Fibroblast of skin of scalp (primary cell): ENCODE results near the gene FGF10. TPM values are rescaled to one million over a fixed set of nuclear protein-coding genes. Genes with fewer than 3 reads are reported as not detected.

ENCODE experiments used
- DNase-seq: peaks from one replicate; pipeline ENCODE4 v3.0.0-alpha.2; 2013
- polyA plus RNA-seq, 2 experiments: library from polyadenylated mRNA; unstranded; fragments of 120-200 nt; gene quantifications; one replicate each; pipeline ENCODE4 v1.2.1, GENCODE V29; 2013; ENCODE audit not compliant: insufficient read length in 2 of 2

The FGF10 gene
- 0.05 TPM for polyA plus RNA-seq (2013, experiment 1 of 2; ENCODE audit: insufficient read length)
- 0.07 TPM for polyA plus RNA-seq (2013, experiment 2 of 2; ENCODE audit: insufficient read length)

DNA sequence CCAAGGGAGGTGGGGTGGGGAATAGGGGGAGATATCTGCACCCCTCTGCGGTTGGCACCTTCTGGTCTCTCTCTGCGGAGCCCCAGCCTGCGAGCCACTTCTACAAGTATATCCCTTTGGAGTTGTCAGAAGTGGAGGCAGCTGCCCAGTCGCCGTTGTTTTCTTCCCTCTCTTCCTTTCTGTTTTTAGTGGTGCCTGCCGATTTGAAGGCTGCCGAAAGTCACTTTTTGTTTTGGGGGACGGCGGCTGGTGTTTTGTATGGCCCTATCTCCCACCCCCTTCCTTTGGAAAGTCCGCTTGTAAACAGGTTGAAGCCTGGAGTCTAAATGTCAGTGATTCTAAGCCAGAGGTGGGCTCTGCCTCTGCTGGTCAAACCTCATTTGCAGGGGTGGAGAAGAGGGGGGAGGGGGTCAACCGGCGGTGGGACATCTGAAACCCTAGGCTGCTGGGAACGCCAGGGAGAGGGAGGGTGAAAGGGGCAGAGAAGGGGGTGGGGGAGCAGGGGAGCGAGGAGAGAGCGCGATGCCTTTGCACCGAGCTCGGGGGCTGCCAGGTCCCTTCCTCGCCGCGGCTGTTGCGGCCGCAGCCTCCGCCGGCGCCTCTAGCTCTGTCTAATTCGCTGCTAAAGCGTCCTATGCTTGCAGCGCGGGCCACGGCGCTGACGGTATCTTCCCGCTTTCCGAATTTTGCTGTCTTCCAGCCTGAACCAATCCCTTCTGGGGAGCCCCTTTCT, at the start of gene FGF10:
TSS of gene FGF10 (minus strand) at position 331 of the 733 bp plus-strand sequence. CDS start 738 bp downstream, outside the sequence.
- DNase-seq, result peak; percentile 13

DNA sequence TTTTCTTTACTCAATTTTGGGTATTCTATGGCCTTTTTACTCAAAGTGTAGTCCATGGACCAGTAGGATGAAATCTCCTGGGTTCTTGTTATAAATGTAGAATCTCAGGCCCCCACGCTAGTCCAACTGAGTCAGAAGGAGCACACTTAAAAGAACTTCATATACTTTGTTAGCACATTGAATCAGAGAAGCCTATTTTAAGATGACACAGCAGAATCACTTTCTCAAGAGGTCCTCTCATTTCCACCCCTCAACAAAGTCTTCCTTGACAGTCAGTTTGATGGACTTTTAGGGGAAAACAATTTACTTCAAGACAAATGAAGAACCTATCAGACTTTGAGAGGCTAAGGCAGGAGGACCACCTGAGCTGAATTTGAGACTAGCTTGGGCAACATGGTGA, 37.7 kb upstream of the FGF10 start:
- DNase-seq, result no peak

DNA sequence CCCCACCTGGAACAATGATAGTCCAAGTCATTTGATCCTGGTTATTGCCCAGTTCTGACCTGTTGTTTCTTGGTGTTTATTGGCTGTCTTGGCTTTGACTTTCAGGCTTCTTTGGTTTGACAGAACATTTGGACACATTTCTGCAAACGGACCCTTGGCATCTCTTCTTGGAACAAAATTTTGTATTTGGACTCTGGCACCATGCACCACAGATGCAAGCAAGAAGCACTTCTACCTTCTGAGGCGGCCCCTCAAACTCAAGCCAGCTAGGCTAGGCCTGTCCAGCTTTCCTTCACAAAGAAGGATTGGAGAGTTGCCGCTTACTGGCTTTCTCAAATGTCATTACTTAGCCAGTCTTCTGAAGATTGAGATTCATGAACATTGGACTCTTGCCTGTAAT, 23.1 kb upstream of the FGF10 start:
- no peak for DNase-seq

DNA sequence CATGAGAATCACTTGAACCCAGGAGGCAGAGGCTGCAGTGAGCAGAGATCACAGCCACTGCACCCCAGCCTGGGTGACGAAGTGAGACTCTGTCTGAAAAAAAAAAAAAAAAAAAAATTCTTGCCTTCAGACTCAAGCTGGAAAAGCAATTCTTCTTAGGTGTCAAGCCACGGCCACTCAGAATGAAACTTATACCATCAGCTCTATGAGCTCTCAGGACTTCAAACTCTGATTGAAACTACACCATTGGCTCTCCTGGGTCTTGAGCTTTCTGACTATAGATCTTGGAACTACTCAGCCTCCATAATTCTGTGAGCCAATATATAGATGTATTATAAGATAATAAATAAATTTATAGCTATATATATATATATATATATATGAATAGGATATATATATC, 12.9 kb upstream of the FGF10 start:
- DNase-seq, result no peak

DNA sequence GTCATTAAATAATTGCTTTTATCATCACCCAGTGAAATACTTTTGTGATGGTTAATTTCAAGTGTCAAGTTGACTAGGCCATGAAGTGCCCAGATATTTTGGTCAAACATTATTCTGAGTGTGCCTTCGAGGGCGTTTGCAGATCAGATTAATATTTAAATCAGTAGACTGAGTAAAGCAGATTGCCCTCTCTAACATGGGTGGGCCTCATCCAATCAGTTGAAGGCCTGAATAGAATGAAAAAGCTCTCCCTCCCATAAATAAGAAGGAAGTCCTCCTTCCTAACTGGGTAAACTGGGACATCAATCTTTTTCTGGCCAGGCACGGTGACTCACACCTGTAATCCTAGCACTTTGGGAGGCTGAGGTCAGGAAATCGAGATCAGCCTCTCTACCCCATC, 12.4 kb upstream of the FGF10 start:
- no peak for DNase-seq

DNA sequence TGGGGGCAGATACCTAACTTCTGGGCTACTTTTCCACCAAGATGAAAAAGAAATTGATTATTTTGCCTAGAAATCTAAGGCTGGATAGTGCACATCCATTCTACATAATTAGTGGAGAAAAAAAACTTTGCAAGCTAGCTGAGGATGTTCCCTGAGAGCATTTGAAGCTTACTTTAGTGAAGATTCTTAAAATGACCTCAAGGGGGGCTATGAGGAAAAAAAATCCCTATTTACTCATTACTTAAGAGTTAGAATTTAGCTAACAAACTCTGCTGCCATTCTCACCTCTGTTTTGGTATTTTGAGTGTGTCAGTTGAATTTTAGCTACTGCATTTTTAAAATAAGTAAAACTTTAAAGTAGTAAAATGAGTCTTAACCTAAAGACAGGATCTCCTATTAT, 9.2 kb upstream of the FGF10 start:
- DNase-seq, result no peak

DNA sequence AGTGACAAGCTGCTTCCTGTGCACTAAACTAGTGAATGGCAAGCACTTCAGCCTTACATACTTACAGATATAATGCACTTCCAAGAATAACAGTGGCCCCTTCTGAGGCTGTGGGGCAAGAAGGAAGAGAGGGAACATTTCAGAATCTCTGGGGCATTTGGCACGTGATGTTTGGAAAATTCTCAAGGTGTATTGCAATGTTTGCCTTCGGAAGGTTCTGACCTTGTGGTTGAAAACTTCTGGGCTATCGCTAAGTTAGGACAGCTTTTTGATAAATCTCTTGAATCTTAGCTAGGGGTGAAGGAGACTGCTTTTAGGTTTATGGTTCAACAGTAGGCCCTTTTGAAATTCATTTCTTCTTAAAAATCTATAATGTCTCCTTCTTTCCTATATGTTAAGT, 7.1 kb upstream of the FGF10 start:
- no peak for DNase-seq

DNA sequence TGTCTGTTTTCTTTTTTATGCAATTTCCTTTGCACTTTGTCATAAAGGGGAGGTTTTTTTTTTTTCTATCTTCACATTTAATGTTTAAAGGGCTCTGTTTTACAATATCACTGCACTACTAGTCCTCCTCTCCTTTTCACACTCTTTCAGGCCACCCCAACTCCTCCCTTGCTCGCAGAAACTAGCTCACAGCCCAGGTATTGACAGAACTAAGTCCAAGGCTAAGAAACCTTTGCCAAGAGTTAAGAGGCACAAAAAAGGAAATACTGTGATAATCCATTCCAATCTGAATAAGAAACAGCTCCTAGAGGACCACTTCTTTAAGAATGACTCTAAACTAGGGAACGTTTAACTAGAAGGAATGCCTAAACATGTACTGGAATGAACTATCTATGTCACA, 1.1 kb upstream of the FGF10 start:
- no peak for DNase-seq

DNA sequence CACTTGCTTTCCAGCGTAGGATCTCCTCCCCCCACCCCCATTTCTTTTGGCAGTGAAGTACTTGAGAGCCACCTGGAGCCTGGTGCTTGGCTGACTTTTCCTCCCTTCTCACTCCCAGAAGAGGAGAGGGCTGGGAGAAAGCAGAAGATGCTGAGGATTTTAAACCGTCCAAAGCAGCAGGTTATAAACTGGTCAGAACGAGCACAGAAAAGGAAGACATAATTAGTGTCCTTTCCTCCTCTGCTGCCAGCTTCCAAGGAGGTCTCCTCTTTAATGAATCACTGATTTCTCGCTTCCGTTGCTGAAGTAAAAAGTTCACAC, 563 bp upstream of the FGF10 start:
- no peak for DNase-seq

DNA sequence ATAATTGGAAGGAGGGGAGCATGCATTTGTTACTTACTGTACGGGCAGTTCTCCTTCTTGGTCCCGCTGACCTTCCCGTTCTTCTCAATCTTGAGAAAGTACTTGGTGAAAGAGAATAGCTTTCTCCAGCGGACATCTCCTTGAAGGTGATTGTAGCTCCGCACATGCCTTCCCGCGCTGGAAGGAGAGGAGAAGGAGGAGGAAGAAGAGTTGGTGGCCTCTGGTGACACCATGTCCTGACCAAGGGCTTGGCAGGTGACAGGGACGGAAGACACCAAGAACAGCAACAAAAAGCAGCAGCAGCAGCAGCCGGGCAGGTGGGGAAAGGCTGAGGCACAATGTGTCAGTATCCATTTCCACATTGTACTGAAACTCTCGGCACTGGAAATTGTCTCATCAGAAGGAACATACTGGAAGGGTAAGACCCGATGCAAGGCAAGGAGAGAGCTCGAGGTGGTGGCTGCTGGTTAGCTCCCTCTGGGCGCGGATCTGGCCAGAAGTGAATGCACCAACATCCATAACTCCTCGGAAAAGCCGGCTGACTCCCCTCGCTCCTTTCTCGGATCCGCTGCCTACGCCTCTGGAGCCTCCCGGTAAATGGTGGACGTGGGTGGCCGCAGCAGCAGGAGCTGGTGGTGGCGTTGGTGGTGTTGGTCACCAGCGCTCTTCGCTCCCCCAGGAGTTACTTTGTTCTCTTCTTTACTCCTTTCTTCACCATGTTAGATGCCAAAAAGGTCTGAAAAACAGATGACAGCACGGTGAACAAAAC, 715 bp downstream of the FGF10 start:
- DNase-seq, result peak; percentile 25

DNA sequence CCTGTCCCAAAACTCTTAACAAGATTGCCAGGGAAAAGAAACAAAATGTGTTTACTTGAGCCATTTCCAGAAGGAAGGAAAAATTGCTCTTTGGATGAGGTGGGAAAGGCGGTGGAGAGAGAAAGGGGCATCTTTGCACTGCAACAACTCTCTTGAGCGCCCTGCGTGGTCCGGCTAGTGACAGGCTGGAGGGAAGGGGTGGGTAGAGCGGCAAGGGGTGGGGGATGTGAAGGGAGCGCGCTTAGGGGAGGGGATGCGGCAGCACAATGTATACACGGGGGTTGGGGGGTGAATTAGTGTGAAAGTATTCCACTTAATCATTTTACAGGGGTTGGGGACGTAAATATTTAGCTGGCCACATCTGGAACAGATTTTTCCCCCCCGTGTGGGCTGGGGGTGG, 1.3 kb downstream of the FGF10 start:
- no peak for DNase-seq

DNA sequence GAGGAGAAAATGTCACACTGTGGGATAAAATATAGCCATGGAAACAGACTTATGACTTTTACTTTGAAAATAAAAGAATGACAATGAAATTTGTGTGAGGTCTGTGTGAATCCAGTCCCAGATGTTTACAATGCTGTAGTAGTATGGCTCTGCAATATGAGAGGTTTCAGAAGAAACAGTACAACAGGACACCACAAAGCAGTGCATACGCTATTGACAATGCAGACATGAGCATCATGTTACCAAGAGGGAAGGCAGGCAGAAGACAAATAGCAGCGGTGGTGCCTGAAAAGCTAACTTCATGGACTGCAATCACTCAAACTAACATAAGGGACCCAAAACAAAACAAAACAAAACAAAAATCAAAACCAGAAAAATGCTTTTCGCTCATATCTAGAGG, 1.8 kb downstream of the FGF10 start:
- DNase-seq, result no peak

DNA sequence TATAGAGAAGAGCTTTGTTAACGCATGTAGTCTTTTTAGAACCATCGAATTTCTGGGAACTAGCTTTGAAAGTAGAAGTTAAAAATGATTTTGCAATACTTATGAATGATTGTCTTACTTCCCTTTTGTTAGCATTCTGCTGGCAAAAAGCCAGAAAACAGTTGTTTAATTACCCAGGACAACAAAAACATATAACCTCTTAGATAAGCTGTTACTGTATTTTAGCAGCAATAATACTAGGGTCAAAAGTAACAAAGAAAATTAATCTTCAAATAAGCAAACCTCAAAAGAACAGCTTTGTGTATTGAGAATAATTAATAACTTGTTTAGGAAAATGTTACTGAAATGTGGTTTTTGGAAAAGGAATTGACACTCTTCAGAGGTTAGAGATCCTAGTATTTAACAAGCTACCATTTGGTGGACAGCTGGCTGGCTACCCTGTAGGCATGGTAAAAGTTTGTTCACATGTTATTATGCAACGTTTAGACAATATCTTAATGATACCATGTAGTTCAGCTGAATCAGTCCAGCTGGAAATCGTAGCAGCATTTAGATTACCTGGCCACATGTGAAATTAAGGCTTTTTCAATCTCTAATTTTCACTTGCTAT, 3.8 kb downstream of the FGF10 start:
- DNase-seq, result no peak

DNA sequence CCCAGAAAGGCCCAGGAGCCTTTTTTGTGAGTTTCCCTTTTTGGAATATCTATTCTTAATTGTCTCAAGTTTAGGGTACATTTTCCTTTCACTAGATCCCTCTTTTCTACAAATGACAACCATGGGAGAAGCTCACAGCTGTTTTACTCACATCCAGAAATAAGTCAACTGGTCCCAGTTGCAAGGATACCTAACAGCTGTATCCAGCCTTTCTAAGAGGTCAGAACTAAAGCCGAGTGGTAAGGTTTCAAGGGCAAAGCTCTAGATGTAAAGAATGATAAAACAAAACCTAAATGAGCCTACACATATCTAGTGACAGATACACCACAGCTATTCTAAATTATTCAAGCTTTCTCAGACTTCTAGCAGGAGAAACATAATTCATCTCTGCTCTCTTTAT, 4.4 kb downstream of the FGF10 start:
- no peak for DNase-seq

DNA sequence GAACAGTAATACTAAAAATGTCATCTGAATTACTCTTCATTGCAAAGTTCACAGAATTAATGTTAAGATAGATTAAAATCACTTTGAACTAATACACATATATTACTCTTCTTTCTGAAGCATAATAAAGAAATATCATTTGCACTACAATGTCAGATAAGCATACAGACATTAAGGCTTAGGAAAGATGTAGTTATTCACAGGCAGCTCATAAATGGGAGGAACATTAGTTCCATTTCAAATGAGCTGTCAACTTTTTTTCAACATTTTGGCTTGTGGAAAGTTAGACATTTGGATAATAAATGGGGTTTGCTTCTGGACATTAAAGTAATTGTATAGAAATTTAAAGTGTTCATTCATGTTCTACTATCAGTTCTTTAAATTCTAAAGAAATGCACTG, 6.3 kb downstream of the FGF10 start:
- DNase-seq, result no peak

DNA sequence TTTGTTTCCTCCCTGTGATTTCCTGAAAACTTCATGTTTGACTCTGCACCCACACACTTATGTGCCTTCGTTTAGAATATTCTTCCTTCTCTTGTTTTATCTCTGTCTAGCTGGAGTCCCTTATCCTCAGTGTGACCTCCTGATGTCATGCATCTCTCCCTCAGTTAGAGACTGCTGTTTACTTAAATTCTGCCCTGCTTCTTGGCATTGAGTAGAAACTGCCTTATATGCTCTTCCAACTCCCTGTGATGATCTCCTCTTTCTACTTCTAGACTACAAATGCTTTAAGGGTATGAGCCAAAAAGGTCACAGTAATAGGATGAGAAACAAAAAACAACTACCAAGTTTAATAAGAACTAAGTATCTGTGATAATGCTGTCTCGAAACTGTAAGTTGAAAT, 12.2 kb downstream of the FGF10 start:
- DNase-seq, result no peak

DNA sequence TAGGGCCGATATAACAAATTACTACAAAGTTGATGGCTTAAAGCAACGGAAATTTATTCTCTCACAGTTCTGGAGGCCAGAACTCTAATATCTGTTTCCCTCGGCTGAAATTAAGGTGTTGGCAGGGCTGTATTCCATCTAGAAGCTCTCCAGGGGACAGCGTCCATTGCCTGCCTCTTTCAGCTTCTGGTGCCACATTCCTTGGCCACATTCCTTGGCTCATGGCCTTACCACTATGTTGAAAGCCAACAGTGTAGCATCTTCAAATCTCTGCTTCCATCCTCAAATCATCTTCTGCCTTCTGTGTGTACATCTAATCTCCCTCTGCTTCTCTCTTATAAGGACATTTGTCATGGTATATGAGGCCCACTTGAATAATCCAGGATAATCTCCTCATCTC, 17.2 kb downstream of the FGF10 start:
- peak; percentile 37 for DNase-seq

DNA sequence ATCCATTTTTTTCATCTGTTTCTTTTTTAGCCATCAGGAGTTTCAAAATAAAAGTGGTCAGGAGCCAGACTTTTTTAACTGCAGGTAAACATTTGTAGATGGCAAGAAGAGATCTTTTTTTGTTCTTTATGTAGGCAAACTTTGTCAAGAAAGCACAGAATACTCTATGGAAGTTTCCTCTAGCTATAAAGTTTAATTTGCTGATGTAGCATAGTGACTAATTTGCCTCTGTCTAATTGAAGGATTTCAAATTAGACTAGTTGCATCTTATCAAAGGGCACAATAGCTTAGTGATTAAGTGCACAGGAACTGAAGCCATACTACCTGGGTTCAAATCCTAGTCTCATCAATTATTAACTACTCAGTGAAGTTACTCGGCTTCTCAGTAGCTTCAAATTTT, 22.0 kb downstream of the FGF10 start:
- DNase-seq, result no peak

DNA sequence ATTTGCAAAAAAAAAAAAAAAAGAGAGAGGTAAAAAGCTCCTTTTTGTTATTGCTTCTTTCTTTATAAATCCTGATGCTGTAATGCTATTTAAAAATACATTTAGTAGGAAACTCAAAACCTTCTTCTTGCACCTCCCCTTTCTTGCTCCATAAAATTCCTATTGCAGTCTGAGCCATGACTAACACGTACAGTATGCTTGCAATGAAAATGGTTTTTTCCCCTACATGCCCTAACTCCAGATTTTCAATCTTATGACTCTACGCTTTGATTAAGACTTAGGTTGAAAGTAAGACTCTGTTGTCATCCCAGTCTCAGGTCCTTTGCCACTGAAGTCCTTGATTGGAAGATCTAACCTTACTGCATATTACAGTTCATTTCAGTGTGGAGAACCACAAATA, 23.9 kb downstream of the FGF10 start:
- peak; percentile 66 for DNase-seq

DNA sequence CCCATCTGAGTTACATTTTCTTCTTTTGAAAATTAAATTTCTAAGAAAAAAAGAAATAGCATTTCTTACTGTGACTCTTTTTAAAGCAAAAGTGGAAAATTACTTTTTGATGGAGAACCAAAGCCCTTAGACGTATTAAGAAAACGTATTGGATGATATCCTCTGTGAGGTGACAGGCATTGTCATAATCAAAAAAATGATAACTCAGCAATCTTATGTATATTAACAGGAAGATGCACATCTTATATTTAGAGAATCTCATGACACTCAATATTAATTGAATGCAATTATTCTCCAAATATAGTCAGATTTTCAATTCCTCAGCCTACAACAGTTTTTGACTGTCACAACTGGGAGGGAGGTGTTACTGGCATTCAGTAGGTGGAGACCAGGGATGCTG, 25.1 kb downstream of the FGF10 start:
- no peak for DNase-seq

DNA sequence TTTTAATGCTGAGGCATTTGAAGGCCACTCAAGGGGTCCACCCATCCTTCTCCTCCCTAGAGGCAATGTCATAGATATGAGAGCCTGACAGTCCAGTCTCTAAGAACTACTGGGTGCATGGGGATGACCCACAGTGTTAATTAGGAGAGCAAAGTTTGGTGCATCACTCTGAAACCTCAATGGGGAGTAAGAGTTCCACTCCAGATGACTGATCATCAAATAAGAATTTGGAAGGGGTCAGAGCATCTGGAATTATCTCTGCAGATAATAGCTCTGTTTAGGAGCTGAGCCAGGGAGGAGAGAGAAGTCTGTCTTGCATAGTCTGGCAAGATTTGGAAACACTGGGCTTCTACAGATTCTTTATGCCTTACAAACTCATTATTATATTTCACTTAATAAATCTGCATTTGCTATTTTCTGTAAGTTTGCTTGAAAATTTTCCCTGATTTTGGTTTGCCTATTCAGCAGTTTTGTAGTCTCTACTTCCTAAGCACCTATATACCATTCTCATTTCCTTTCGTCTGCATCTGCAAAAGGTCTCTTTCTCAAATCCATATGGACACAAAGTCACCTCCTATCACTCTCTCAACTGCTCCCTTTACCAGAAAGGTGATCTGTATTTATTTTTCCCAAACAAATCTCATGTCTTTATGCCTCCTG, 27.7 kb downstream of the FGF10 start:
- no peak for DNase-seq

DNA sequence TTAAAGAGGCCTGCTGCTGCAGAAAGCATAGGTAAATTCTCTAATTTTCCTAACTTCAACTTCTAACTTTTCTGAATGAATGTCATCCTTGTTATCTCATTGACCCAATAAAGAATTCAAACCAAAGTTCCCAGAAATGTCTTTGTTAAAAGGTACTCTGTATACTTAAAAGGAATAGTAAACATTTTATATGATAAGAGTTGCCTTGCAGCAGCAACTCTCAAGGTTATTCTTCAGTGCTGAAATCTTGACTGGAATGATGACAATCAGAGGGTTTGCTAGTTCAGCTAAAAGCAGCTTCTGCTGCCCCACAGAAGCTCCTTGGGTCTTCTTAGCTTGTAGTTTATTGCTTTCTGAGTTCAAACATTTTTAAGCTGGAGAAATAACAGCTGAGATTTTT, 28.3 kb downstream of the FGF10 start:
- DNase-seq, result no peak

DNA sequence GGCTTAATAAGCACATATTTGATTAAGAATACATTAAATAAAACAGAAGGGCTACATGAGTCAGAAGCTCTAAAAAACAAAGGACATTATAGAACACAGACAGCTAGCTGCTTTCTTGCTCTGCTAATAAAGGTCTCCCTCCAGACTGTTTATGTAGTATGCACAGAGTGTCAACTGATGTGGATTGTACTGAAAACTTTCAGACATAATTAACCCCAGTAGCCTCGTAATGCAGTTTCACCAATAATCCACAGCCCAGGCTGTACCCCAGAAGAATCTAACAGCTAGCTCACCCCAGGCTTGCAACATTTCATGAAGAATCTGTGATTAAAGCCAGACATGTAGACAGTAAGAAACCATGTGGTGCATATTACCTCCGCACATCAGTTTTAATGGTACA, 30.8 kb downstream of the FGF10 start:
- DNase-seq, result no peak
